Caco-2 (cell line): ENCODE measurements around the gene COPZ2. TPM values are rescaled to one million over a fixed set of nuclear protein-coding genes. Genes with fewer than 3 reads are reported as not detected.

Experiments
- BruUV-seq: library from RNA; stranded (reverse); fragments of 400-500 nt; replicated peaks from 2 replicates; lab custom pipeline; 2021; lab: Mats Ljungman, UMichigan
- CTCF ChIA-PET: fragments of 300-600 bp; sonication (Branson Sonifier 250); formaldehyde crosslinking; loops from one replicate; lab custom pipeline; 2022; ENCODE audit warnings: antibody characterized with exemption; lab: Charles Lee
- POLR2A ChIA-PET: fragments of 300-600 bp; sonication (Branson Sonifier 250); formaldehyde crosslinking; loops from one replicate; lab custom pipeline; 2022; ENCODE audit warnings: antibody characterized with exemption; lab: Charles Lee
- DNase-seq, 2 experiments: peaks; one replicate each; pipeline versions ENCODE4 v3.0.0 to v3.0.0-alpha.2; 2020 to 2022
- H3K27me3 ChIP-seq: replicated peaks from 2 replicates; pipeline ENCODE4 v1.6.0; 2011; ENCODE audit warnings: low read length; ENCODE audit not compliant: control insufficient read depth, insufficient read depth
- H3K36me3 ChIP-seq: 2 replicates; pipeline ENCODE4 v1.5.1; 2011; ENCODE audit warnings: low read length; ENCODE audit not compliant: control insufficient read depth, insufficient read depth
- H3K4me1 ChIP-seq: fragments of 250-450 bp; sonication (Bioruptor Pico); 2 replicates; pipeline ENCODE4 v1.5.1; 2020; ENCODE audit warnings: mild to moderate bottlenecking
- H3K4me3 ChIP-seq: 2 replicates; pipeline ENCODE4 v1.5.1; 2011; ENCODE audit warnings: low read depth, mild to moderate bottlenecking, control low read depth, low read length
- H3K9me3 ChIP-seq: fragments of 250-450 bp; sonication (Bioruptor Pico); 2 replicates; pipeline ENCODE4 v1.5.1; 2020; ENCODE audit warnings: mild to moderate bottlenecking, moderate library complexity
- H3K27ac Mint-ChIP-seq: one replicate; pipeline ENCODE4 v1.8.0; 2022; ENCODE audit warnings: mixed read lengths; ENCODE audit not compliant: unreplicated experiment
- H3K27me3 Mint-ChIP-seq: one replicate; pipeline ENCODE4 v1.8.0; 2022; ENCODE audit warnings: mixed read lengths; ENCODE audit not compliant: insufficient read depth, unreplicated experiment
- H3K36me3 Mint-ChIP-seq: one replicate; pipeline ENCODE4 v1.8.0; 2022; ENCODE audit warnings: mild to moderate bottlenecking, mixed read lengths; ENCODE audit not compliant: insufficient read depth, unreplicated experiment
- H3K4me1 Mint-ChIP-seq: one replicate; pipeline ENCODE4 v1.8.0; 2022; ENCODE audit warnings: low read depth, mixed read lengths; ENCODE audit not compliant: unreplicated experiment
- H3K4me3 Mint-ChIP-seq: one replicate; pipeline ENCODE4 v1.8.0; 2022; ENCODE audit warnings: mild to moderate bottlenecking, moderate library complexity, mixed read lengths; ENCODE audit not compliant: unreplicated experiment
- H3K9me3 Mint-ChIP-seq: one replicate; pipeline ENCODE4 v1.8.0; 2022; ENCODE audit warnings: mixed read lengths; ENCODE audit not compliant: unreplicated experiment
- CTCF ChIP-seq, 2 experiments: fragments of 200-600 bp in 1 of 2; IDR thresholded peaks; 1 replicate in 1 of 2; 2 replicates in 1 of 2; pipeline versions ENCODE4 v1.5.1 to v1.8.0; 2011 to 2022; ENCODE audit warnings: antibody characterized with exemption in 1 of 2, control low read depth in 1 of 2, inconsistent platforms in 1 of 2, low read depth in 1 of 2, low read length in 1 of 2, mild to moderate bottlenecking in 1 of 2, moderate library complexity in 1 of 2; ENCODE audit not compliant: insufficient read depth in 1 of 2, severe bottlenecking in 1 of 2, unreplicated experiment in 1 of 2
- intact Hi-C: fragments of 100-400 bp; cut with micrococcal nuclease; formaldehyde crosslinking; loops from one replicate; pipeline ENCODE4 v1.10.0; 2022; ENCODE audit not compliant: unreplicated experiment
- total RNA-seq: library from RNA; stranded (reverse); gene quantifications from 2 replicates; pipeline ENCODE4 v1.2.3, GENCODE V29; 2022

COPZ2 gene
- total RNA-seq, 1 experiment from 2014 or later = 6.7 TPM

GRCh38 chr17:48064638-48065037 is 27.0 kb upstream of the COPZ2 start:
- BruUV-seq = no TSS peak
- Histone ChIP-seq H3K9me3 (no peaks in the 10 kb centered on the region), H3K27me3 (no peaks in the 10 kb centered on the region), H3K4me1 (peaks cover 15% of the 10 kb centered on the region), H3K4me3 (no peak overlapping the region), H3K36me3 (peaks cover 7% of the 10 kb centered on the region)
- Mint-ChIP-seq H3K36me3 (peaks cover 91% of the 10 kb centered on the region), H3K27ac (peak overlapping the region; percentile 29), H3K4me3 (no peak overlapping the region), H3K4me1 (peaks cover 45% of the 10 kb centered on the region), H3K27me3 (no peaks in the 10 kb centered on the region), H3K9me3 (no peaks in the 10 kb centered on the region)
- intact Hi-C loops = loop anchor here (1.0 kb wide), 1 partner anchor 16 kb away; the partner anchor contains the start of gene NFE2L1
- TF ChIP-seq CTCF (IDR thresholded peaks at IDR 0.05; ENCODE audit: insufficient read depth in 1 of 2, low read depth in 1 of 2, low read length in 1 of 2, severe bottlenecking in 1 of 2, unreplicated experiment in 1 of 2) = peak in 1 of 2 experiments; percentile 24
- ChIA-PET POLR2A (interaction anchor here (0.8 to 2.3 kb wide), 3 partner anchors 9 to 37 kb away, joined by 4 to 18 read pairs (median 6); partner anchors contain the start of gene NFE2L1), CTCF (interaction anchor here (0.5 to 14.1 kb wide), 8 partner anchors 9 to 53 kb away, joined by 3 to 225 read pairs (median 6); partner anchors contain the start of gene NFE2L1)
- DNase-seq = no peak

- Mint-ChIP-seq H3K27me3 (no peaks in the 10 kb centered on the region), H3K4me3 (no peak overlapping the region), H3K4me1 (peaks cover 38% of the 10 kb centered on the region), H3K27ac (no peak overlapping the region), H3K36me3 (peaks cover 96% of the 10 kb centered on the region), H3K9me3 (no peaks in the 10 kb centered on the region)
- no peak for DNase-seq
- ChIA-PET CTCF (interaction anchor here (0.9 to 2.1 kb wide), 2 partner anchors 35 to 84 kb away, joined by 3 to 5 read pairs; no protein-coding TSS in a partner anchor), POLR2A (interaction anchor here (0.5 kb wide), 1 partner anchor 38 kb away, joined by 5 read pairs; no protein-coding TSS in a partner anchor)
- Histone ChIP-seq H3K27me3 (no peaks in the 10 kb centered on the region), H3K4me1 (no peaks in the 10 kb centered on the region), H3K36me3 (peaks cover 17% of the 10 kb centered on the region), H3K4me3 (no peak overlapping the region), H3K9me3 (no peaks in the 10 kb centered on the region)
- TF ChIP-seq CTCF (IDR thresholded peaks at IDR 0.05; ENCODE audit: insufficient read depth in 1 of 2, low read depth in 1 of 2, low read length in 1 of 2, severe bottlenecking in 1 of 2, unreplicated experiment in 1 of 2) = no peak
- intact Hi-C loops = no loop called here
- BruUV-seq = no TSS peak
Measured at GRCh38 chr17:48062273-48062672, 24.7 kb upstream of the COPZ2 start.

DNA sequence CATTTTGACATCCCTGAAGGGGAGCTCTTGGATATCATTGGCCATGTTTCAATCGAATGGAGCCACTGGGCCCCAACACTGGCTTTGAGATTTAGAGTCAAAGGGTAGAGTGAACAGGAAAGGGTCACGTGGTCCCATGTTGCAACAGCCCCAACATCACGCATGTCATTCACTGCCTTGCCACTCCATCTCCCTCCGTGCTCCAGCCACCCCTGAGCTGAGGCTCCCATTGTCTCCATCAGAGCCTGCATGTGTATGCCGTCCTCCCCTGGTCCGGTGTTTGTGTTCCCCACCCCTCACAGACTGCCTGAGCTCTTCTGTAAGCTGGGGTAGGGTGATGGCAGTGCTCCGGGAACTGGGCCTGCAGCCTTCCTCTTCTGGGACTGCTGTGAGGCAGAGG is 22.7 kb upstream of the COPZ2 start:
- H3K4me3 Mint-ChIP-seq = peak overlapping the region; percentile 13
- peaks cover 96% of the 10 kb centered on the region for H3K36me3 Mint-ChIP-seq
- BruUV-seq = TSS peak; percentile 29
- no peaks in the 10 kb centered on the region for H3K27me3 Mint-ChIP-seq
- Histone ChIP-seq H3K27me3 (no peaks in the 10 kb centered on the region), H3K36me3 (peaks cover 25% of the 10 kb centered on the region), H3K4me1 (peaks cover 8% of the 10 kb centered on the region), H3K4me3 (no peak overlapping the region), H3K9me3 (no peaks in the 10 kb centered on the region)
- intact Hi-C loops = no loop called here
- no peak for TF ChIP-seq CTCF (IDR thresholded peaks at IDR 0.05; ENCODE audit: insufficient read depth in 1 of 2, low read depth in 1 of 2, low read length in 1 of 2, severe bottlenecking in 1 of 2, unreplicated experiment in 1 of 2)
- H3K27ac Mint-ChIP-seq = peak overlapping the region; percentile 65
- H3K4me1 Mint-ChIP-seq = peaks cover 43% of the 10 kb centered on the region
- no peaks in the 10 kb centered on the region for H3K9me3 Mint-ChIP-seq
- ChIA-PET POLR2A (interaction anchor here (2.4 kb wide), 1 partner anchor 12 kb away, joined by 26 read pairs; the partner anchor contains the start of gene NFE2L1), CTCF (interaction anchor here (0.6 to 1.3 kb wide), 4 partner anchors 8 to 987 kb away, joined by 3 to 11 read pairs (median 4); no protein-coding TSS in a partner anchor)
- no peak for DNase-seq
